Stimulated activated CD4-positive, alpha-beta T cell treated with anti-CD3 and anti-CD28 coated beads, TNF-alpha, amount 100 ng/mL, for 24 hours (primary cell): ENCODE data around the gene XAGE3.
"Not testable (repeated sequence)": the region's sequence is repeated elsewhere in the genome, so short reads cannot be mapped to it uniquely, and the experiment has no call there.

Experiments
- DNase-seq, 3 experiments: peaks; one replicate each; pipeline ENCODE4 v3.0.0-alpha.2; 2020; ENCODE audit warnings: low read depth in 3 of 3

XAGE3 gene, protein sequence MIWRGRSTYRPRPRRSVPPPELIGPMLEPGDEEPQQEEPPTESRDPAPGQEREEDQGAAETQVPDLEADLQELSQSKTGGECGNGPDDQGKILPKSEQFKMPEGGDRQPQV

DNA sequence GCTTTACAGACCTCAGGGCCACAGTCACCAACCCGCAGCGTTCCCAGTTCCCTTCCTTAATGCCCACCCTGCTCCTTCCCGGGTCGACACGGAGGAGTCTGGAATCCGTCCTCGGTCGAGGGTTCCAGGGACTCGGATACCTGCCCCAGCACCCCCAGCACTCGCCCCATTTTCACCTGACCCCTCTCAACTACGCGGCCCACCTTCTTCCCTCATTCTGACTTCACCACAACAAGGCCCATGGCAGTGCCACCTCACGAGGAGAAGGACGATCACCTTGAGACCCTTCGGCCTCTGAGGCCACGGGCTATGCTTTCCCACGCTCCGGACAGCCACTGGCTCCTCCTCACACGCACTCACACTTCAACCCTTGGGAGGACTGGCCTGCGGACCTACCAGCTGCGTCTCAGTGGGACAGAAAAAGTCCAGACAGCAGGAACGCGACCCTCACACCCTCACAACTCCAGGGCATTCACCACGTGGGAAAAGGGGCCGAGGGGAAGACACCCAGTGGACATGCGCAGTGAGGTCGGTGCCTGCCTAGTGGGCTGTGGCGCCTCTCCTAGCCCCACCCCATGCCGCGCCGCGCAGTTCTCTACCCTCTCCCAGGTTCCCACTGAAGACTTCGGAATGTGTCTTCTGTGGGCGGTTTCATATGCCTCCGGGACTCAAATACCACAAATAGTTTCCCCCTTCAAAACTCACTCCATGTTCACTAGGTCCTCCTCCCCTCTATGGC lies at the start of gene XAGE3:
TSS of gene XAGE3 (minus strand) at position 474 of the 739 bp plus-strand sequence. CDS start 950 bp downstream, outside the sequence.
- no peak for DNase-seq

DNA sequence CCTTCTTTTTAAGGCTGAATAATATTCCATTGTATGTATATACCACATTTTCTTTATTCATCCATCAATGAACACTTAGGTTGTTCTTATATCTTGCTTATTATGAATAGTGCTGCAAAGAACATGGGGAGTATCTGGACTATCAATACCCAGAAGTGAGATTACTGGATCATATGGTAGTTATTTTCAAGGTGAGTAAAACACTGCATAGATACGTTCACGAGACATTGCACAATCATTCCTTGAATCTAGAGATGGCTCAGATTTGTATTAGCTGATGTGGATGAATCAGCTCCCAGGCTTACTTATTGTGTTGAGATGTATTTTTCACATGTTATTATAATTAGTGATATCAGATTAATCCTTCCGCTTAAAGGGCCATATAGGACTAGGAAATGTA lies 46.8 kb upstream of the XAGE3 start:
- not testable (repeated sequence) for DNase-seq

DNA sequence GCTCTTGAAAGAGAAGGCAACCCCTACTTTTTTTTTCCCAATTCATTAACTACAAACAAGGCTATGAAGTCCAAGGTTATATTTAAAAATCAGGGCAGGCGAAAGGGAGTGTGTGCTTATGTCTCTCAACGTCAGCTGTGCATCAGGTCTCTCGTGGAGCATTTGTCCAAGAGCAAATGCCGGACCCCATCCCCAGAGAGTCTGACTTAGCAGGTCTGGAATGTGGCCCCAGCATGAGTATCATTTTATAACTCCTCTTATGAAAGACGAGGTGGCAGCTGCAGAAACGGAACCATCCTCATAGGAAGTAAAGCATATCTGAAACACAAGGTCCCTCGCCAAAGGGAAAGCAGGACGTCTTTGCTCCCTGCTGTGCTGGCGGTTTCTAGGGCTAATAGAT lies 45.8 kb upstream of the XAGE3 start:
- not testable (repeated sequence) for DNase-seq

DNA sequence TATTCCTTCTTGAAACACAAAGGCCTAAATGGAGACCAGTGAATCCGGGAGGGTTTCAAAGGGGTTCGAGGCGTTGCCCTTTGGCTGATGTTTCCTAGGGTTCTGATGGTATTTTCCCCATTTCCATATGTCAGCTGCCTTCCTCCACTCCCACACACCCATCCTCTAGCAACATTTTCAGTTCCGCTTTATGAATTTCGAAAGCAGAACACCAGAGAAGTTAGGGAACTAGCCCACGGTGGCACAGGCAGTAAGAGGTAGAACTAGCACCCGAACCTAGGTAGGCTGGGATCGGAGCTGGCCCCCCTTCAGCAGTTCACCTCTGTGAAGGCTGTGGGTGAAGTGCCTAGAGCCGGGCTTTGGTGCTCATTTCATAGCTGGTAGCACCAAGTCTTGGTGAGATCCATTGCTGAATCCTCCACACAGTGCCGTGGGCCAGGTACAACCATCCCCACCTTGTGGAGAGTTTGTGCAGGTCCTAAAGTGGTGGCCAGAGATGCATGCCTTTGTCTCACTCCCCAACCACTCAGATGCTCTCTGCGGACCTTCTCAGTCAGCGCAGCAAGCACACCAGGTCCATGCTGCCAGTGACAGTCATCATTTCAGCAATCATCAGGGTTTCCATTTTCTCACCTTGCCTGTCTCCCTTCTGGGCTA lies 41.6 kb upstream of the XAGE3 start:
- DNase-seq: not testable (repeated sequence)

DNA sequence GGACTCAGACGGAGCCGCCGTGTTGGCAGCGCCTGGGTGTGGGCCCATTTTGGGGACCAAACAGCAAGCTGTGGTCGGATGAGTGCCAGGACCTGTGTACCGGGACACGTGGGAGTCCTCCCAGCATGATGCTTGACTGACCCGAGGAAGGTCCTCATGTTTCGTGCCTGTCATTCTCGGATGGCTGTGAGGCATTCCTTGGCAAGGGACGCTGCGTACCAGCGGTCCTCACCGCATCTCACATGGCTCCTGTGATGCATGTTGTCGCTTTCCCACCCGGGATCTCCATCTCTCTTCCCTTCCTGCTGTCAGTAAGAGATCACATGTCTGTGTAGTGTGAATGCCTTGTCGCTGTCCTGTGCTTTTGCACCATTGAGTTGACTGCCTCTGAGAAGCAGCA lies 40.0 kb upstream of the XAGE3 start:
- DNase-seq: not testable (repeated sequence)

DNA sequence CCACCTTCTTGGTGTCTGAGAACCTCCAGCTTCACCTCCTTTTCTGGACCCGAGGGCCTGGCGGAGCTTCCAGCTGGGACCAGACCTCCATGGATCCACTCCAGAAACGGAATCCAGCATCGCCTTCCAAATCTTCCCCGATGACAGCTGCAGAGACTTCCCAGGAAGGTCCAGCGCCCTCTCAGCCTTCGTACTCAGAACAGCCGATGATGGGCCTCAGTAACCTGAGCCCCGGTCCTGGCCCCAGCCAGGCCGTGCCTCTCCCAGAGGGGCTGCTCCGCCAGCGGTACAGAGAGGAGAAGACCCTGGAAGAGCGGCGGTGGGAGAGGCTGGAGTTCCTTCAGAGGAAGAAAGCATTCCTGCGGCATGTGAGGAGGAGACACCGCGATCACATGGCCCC lies 39.3 kb upstream of the XAGE3 start:
- DNase-seq: not testable (repeated sequence)

DNA sequence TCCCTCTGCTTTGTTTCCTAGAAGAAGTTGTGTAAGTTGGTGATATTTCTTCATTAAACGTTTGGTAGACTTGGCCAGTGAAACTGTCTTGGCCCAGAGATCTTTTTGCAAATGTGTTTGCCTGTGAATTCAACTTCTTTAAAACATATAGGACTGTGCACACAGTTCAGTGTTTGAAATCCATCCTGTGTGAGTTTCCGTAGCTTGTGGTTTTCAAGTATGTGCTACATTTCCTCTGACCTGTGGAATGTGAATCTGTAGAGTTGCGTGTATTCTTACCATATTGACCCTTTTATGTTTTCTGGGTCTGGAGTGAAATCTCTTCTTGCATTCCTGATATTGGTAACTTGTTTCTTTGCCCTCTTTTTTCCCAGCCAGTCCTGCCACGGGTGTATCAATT lies 38.2 kb upstream of the XAGE3 start:
- not testable (repeated sequence) for DNase-seq

DNA sequence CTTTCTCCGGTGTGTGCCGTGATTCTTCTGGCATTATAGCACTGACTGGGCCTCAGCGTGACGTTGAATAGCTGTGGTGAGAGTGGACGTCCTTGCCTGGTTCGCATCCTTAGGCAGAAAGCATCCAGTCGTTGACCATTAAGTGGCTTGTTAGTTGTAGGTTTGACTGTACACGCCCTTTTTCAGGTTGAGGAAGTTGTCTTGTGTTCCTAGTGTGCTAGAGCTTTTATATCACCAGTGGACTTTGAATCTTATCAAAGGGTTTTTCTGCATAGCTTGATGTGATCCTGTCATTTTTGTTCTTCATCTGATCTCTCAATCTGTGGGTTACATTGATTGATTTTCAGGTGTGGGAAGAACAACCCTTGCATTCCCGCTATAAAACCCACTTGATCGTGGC lies 37.6 kb upstream of the XAGE3 start:
- not testable (repeated sequence) for DNase-seq

DNA sequence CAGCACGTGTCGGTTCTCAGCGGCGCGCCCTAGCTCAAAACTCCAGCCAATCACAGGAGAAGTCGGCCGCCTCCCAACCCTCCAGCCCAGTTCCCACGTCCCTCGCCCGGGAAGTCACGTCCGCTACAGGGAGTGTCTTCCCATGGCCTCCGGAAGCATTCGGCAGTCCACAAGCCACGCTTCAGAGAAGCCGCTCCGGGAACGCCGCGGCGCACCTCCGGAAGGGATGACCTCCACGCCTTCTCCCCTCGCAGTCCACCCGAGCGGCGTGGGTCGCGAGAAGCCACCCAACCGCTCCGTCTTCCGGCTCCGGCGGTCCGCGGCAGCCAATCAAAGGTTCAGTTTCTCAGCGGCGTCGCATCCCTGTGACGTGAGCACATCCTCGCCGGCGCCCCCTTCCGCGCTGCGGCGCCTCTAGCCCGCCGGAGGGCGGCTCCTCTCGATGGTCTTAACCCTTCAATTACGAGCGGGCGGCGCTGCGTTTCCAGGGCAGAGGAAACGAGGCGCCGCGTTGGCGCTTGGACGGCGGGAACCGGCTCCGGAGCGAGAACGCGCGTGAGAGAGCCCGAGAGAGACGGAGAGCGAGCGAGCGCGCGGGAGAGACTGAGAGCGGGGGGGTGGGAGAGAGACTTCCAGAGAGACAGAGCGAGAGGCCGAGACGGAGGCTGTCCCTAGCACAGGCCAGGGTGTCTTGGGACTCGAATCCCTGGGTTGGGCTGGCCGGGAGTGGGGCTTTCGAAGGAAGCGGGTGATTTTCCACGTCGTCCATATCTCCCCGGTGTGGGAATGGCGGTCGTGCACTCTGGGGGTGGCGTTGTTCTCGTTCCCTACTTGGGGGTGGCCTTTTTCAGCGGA lies 29.2 kb upstream of the XAGE3 start, which contains the start of gene FAM156B:
TSS of gene FAM156B (plus strand) at position 476 of the 855 bp plus-strand sequence. CDS start 9,896 bp downstream, outside the sequence.
- DNase-seq: not testable (repeated sequence)

DNA sequence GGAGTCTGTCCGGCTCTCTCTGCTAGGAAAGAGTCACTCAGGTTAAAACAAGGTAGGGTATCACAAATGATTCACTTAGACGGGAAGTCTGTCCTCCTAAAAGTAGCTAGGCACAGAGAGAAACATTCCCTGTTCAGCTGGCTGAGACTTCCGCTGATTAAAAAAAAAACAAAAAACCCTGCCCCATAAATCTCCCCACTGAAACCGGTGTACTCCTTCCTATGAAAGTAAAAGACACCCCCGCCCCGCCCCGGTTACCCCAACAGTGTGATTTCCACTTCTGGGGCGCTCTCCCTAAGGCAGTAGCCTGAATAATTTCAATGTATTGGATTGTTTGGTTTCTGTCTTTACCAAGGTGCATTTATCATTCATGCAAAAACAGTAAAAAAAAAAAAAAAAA lies 28.6 kb upstream of the XAGE3 start:
- DNase-seq: not testable (repeated sequence)

DNA sequence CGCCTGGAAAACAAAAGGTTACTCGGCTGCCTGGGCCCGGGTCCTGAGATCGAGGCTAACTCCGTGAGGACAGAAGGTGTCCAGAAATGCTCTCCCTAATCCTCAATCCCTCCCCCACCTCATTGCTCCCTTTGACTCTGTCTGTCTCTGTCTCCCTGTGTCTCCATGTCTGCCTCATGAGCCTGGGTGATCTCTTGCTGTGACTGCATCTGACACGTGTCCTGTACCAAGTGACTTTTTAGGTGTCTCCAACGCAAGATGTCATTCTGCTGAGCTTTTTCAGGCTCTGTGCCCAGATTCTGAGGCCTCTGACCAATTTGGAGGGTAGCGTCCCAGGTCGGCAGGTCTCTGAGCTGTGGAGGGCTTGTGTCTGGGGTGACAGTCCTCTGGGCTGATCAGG lies 20.2 kb upstream of the XAGE3 start:
- DNase-seq: not testable (repeated sequence)

DNA sequence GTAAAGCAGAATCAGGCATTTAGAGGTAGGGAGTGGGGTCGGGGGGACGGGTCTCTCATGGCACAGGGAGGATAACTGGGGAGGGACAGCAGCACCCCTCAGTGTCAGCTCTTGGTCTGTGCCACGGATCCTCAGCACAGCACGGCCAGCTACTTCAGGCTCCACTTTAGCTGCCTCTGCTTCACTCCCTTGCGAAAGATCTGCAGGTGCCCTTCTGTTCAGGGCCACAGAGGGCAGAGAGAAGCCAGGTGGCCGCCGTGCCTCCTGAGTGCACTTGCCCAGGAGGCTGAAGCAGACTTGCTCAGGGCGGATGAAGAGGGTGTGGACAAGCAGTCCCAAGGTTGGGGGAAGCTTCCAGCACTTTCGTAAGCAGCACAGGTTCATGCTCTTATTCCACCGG lies 19.6 kb upstream of the XAGE3 start:
- DNase-seq: not testable (repeated sequence)

DNA sequence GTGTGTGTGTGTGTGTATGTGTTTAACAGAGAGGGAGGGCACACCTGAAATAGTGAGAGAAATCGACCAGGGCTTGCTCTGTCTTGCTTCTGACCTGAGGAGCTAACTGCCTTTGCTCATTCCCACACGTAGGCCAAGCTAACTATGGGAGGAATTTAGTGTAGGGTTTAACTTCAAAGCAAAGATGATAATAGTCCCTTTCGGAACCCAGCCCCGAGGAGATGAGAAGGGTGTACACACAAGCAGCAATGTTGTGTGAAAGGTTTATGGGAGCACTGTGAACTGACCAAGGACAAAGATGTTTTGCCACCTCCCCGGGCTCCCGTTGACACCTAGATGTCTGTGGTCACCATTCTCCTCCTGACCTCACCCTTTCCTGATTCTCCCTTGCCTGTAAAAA lies 8.5 kb upstream of the XAGE3 start:
- DNase-seq: not testable (repeated sequence)

DNA sequence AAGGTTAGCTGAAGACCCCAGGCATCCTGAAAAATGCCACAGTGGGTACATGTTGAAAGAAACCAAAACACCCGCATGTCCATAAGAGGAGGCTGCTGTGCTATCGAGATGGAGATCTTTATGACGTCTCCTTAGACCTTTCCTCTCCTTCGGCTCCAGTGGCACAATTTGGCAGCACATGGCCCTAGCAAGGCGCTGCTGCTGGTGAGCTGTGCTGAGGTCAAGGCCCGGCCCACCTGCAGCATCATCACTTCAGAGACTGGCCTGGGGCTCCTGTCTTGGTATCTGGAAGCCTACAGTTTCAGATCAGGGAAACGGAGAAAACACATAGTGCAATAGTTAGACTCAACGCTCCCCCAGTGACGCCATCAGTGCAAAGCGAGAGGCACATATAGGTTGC lies 7.6 kb upstream of the XAGE3 start:
- DNase-seq: not testable (repeated sequence)

DNA sequence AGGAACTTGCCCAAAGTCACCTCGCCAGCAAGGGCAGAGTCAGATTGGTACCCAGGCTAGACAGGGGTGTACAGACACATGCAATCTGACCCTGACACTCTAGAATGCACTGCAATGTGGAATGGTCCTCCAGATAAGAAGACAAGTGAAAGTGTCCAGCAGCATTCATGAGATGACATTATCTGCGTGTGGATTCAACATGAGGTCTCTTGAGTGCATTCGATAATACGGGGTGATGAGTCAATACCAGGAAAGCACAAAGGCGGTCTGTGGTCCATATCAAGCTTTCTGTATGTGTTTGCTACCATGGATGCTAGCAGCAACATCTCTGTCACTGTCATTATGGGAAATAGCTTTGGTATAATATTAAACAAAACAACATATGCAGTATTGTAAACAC lies 6.8 kb upstream of the XAGE3 start:
- no peak for DNase-seq

DNA sequence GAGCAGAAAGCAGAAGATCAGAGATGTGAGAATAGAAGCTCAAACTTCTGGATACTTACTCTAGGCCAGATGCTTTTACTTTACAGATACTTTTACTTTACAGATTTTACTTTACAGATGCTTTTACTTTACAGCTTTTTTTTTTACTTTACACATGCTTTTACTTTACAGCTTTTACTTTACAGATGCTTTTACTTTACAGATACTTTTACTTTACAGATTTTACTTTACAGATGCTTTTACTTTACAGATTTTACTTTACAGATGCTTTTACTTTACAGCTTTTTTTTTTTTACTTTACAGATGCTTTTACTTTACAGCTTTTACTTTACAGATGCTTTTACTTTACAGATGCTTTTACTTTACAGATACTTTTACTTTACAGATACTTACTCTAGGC lies 5.9 kb upstream of the XAGE3 start:
- DNase-seq: not testable (repeated sequence)

DNA sequence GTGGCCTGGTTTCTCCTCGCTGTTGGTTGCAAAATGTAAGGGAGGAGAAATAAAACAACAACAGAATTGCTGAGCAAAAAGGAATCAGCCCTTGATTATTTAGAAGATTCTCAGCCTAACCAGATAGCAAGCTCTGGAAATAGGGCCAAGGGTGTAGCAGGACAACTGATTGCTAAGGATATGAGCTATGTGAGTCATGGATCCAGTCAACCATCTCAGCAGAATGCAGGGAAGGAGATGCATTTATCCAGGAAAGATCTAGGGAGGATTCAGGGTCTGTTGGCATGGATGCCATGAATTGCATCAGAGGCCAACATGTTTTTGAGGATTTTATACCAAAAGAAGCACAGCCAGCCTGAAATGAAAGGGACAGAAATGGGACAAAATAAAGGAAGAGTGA lies 2.2 kb upstream of the XAGE3 start:
- DNase-seq: no peak

DNA sequence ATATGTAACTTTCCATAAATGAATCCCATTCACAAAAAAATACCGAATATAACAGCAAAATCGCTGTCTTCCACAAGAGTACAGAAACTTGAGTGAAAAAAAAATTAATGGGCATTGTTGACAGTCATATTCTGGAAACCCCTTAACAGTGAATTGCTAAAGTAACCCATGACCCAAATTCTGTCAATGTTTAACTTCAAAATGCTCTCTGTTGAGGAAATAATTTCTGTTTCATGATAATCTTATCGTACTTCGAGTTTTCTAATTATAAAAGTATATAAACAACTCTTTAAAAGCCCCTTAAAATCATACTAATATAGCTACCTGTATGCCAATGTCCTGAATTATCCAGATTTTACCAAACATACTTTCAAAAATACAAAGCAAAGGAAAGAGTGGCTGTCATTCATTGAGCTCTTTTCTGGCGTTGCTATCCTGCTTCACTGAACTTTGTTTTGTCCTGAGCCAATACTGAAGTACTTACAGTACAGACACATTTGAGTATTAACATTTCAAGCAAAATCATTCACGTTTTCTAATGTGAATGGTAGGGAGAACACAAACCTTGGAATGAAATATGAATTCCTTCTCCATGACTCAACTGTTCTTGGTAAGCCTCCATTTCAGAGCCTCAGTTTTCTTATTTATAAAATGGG lies 2.4 kb downstream of the XAGE3 start:
- no peak for DNase-seq

DNA sequence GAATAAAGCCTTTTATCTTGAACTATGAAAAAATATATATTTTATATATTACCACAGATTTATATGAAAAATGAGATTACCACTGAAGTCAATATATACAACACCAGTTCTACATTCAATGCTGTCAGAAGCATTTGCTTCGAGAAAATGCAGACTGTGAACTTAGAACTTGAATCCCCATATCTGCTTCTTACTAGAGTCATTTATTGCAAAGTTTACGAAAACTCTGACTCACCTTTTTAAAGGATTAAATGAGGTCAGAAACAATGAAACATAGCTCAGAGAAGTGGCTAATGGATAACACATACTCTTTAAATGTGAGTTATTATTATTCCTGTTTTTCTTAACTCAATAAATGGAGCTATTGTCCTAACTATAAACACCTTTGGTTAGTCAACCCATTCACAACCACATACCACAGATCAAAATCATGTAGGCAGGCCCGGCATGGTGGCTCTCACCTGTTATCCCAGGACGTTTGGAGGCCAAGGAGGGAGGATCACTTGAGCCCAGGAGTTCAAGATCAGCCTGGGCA lies 10.8 kb downstream of the XAGE3 start:
- DNase-seq: not testable (repeated sequence)

DNA sequence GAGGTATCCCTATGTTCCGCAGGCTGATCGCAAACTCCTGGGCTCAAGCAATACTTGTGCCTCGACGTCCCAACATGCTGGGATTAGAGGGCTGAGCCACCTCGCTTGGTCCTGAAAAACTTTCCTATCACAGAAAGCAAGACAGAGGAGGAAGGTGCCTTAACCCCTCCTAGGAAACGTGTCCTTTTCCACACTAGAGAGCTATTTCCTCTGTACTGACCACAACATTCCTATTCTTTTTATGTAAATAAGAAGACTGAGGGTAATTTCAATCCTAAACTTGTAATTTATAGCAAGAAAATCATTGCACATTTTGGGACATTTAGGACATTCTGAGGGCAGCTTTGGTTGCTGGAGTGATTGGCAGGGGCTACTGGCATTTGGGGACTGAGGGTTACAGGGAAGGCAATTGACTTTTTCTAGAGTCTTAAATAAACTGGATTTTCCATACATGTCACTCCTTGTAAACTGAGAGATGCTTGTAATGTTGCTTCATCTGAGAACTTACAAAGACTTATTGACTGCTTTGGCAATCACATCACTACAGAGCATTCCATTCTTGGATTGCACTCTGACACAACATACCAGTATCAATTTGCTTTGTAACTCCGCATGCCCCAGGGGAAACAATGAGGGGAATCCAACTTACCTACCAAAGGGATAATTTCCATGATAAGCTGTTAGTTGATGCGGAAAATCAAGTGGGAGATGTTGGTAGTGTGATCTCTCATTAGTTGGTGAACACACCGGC lies 15.6 kb downstream of the XAGE3 start:
- no peak for DNase-seq
